Gastrocnemius medialis (tissue), 4 donors: ENCODE measurements around the gene DMRTA2. TPM values are rescaled to one million over a fixed set of nuclear protein-coding genes. Genes with fewer than 3 reads are reported as not detected.
A peak's percentile ranks its signal among the peaks of the same experiment; 100 is the strongest.

Experiments used
- ATAC-seq, 2 donors: fragments of 150-250 bp; one replicate each; pipeline ENCODE4 v1.9.1; 2016
- DNase-seq, 2 donors: peaks; one replicate each; pipeline ENCODE4 v3.0.0-alpha.2; 2019
- H3K27ac ChIP-seq, 4 donors: fragments of 200-600 bp; sonication (generic); 1 replicate in 1 of 4; 2 replicates in 3 of 4; pipeline ENCODE4 v1.5.1; 2016 to 2018; ENCODE audit warnings: mild to moderate bottlenecking in 2 of 4, moderate library complexity in 1 of 4
- H3K27me3 ChIP-seq, 3 donors: fragments of 200-600 bp; sonication (generic) in 2 of 3; 1 replicate in 1 of 3; 2 replicates in 2 of 3; pipeline versions ENCODE4 v1.5.1 to v1.6.0; 2016 to 2019; ENCODE audit warnings: mild to moderate bottlenecking in 1 of 3, moderate library complexity in 1 of 3
- H3K36me3 ChIP-seq, 2 donors: fragments of 200-600 bp; sonication (generic) in 1 of 2; one replicate each; pipeline ENCODE4 v1.5.1; 2017 to 2018
- H3K4me1 ChIP-seq, 2 donors: fragments of 200-600 bp; sonication (generic) in 1 of 2; one replicate each; pipeline ENCODE4 v1.5.1; 2016 to 2017; ENCODE audit warnings: mild to moderate bottlenecking in 2 of 2
- H3K4me3 ChIP-seq, 4 donors: fragments of 200-600 bp; sonication (generic) in 3 of 4; 1 replicate in 1 of 4; 2 replicates in 3 of 4; pipeline ENCODE4 v1.5.1; 2016 to 2019; ENCODE audit warnings: mild to moderate bottlenecking in 2 of 4
- H3K9me3 ChIP-seq, 3 donors: fragments of 200-600 bp; sonication (generic) in 2 of 3; 1 replicate in 1 of 3; 2 replicates in 2 of 3; pipeline ENCODE4 v1.5.1; 2016 to 2019
- POLR2A ChIP-seq, 2 donors: fragments of 450-650 bp; IDR thresholded peaks; one replicate each; pipeline ENCODE4 v1.6.1; 2017; ENCODE audit warnings: antibody characterized with exemption in 2 of 2, mild to moderate bottlenecking in 2 of 2, moderate library complexity in 2 of 2
- in situ Hi-C, 4 donors: fragments of 200-750 bp; cut with MboI; loops; one replicate each; pipeline versions ENCODE4 v1.15.0 to v1.8.0; 2017; ENCODE audit warnings: low sequenced_read_pairs in 4 of 4
- intact Hi-C: fragments of 100-400 bp; cut with DNase I; formaldehyde crosslinking; loops from one replicate; pipeline ENCODE4 v1.15.1; 2023; ENCODE audit warnings: low total_unique reads
- total RNA-seq, 4 donors: library from RNA; depleted of rRNA; stranded (reverse); fragments of >200 nt; gene quantifications; one replicate each; pipeline versions ENCODE4 v1.1.0 to v1.2.3, GENCODE V29; 2016
- TF ChIP-seq, protein P1 (sequence below), 5 experiments: fragments of 450-650 bp in 3 of 5; fragments of 200-600 bp in 2 of 5; sonication (generic) in 2 of 5; IDR thresholded peaks in 4 of 5; conservative IDR thresholded peaks in 1 of 5; 1 replicate in 4 of 5; 2 replicates in 1 of 5; pipeline ENCODE4 v1.5.1; 2016 to 2019; ENCODE audit warnings: antibody characterized with exemption in 5 of 5, mild to moderate bottlenecking in 3 of 5, moderate library complexity in 3 of 5

Gene DMRTA2
- total RNA-seq, 4 donors from 2014 or later = not detected

- Histone ChIP-seq H3K27me3 (peaks cover 88 to 94% (median 92%) of the 10 kb centered on the region in 3 donors), H3K9me3 (no peaks in the 10 kb centered on the region), H3K36me3 (no peaks in the 10 kb centered on the region), H3K27ac (no peak overlapping the region), H3K4me3 (peak overlapping the region in 1 of 4 donors; percentile 9), H3K4me1 (peaks cover 11 to 13% of the 10 kb centered on the region in 2 donors)
- TF ChIP-seq, protein P1, sequence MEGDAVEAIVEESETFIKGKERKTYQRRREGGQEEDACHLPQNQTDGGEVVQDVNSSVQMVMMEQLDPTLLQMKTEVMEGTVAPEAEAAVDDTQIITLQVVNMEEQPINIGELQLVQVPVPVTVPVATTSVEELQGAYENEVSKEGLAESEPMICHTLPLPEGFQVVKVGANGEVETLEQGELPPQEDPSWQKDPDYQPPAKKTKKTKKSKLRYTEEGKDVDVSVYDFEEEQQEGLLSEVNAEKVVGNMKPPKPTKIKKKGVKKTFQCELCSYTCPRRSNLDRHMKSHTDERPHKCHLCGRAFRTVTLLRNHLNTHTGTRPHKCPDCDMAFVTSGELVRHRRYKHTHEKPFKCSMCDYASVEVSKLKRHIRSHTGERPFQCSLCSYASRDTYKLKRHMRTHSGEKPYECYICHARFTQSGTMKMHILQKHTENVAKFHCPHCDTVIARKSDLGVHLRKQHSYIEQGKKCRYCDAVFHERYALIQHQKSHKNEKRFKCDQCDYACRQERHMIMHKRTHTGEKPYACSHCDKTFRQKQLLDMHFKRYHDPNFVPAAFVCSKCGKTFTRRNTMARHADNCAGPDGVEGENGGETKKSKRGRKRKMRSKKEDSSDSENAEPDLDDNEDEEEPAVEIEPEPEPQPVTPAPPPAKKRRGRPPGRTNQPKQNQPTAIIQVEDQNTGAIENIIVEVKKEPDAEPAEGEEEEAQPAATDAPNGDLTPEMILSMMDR (IDR thresholded peaks at IDR 0.05 in 4 of 5, conservative IDR thresholded peaks at IDR 0.05 in 1 of 5) = no peak
- no peak for TF ChIP-seq POLR2A (IDR thresholded peaks at IDR 0.05)
- in situ Hi-C loops = no loop called here
- DNase-seq = no peak
- intact Hi-C loops = no loop called here
- no peak for ATAC-seq
Measured at GRCh38 chr1:50417507-50417906, 5.7 kb downstream of the DMRTA2 start.

GRCh38 chr1:50416553-50417453, 6.4 kb downstream of the DMRTA2 start:
- in situ Hi-C loops (no loop called here), intact Hi-C loops (no loop called here)
- Histone ChIP-seq H3K27ac (no peak overlapping the region), H3K4me1 (peaks cover 11 to 13% of the 10 kb centered on the region in 2 donors), H3K4me3 (peak overlapping the region in 1 of 4 donors; percentile 9), H3K36me3 (no peaks in the 10 kb centered on the region), H3K27me3 (peaks cover 81 to 91% (median 88%) of the 10 kb centered on the region in 3 donors), H3K9me3 (no peaks in the 10 kb centered on the region)
- ATAC-seq = no peak
- no peak for TF ChIP-seq POLR2A (IDR thresholded peaks at IDR 0.05)
- TF ChIP-seq, protein P1 (IDR thresholded peaks at IDR 0.05 in 4 of 5, conservative IDR thresholded peaks at IDR 0.05 in 1 of 5) = no peak
- no peak for DNase-seq

- intact Hi-C loops = no loop called here
- Histone ChIP-seq H3K36me3 (no peaks in the 10 kb centered on the region), H3K4me1 (peaks cover 11 to 13% of the 10 kb centered on the region in 2 donors), H3K9me3 (no peaks in the 10 kb centered on the region), H3K27me3 (peaks cover 75 to 88% (median 82%) of the 10 kb centered on the region in 3 donors), H3K4me3 (no peak overlapping the region), H3K27ac (no peak overlapping the region)
- TF ChIP-seq, protein P1 (IDR thresholded peaks at IDR 0.05 in 4 of 5, conservative IDR thresholded peaks at IDR 0.05 in 1 of 5) = no peak
- no peak for TF ChIP-seq POLR2A (IDR thresholded peaks at IDR 0.05)
- in situ Hi-C loops = no loop called here
- ATAC-seq = no peak
- DNase-seq = no peak
Measured at GRCh38 chr1:50416150-50416527, 7.1 kb downstream of the DMRTA2 start.

DNA sequence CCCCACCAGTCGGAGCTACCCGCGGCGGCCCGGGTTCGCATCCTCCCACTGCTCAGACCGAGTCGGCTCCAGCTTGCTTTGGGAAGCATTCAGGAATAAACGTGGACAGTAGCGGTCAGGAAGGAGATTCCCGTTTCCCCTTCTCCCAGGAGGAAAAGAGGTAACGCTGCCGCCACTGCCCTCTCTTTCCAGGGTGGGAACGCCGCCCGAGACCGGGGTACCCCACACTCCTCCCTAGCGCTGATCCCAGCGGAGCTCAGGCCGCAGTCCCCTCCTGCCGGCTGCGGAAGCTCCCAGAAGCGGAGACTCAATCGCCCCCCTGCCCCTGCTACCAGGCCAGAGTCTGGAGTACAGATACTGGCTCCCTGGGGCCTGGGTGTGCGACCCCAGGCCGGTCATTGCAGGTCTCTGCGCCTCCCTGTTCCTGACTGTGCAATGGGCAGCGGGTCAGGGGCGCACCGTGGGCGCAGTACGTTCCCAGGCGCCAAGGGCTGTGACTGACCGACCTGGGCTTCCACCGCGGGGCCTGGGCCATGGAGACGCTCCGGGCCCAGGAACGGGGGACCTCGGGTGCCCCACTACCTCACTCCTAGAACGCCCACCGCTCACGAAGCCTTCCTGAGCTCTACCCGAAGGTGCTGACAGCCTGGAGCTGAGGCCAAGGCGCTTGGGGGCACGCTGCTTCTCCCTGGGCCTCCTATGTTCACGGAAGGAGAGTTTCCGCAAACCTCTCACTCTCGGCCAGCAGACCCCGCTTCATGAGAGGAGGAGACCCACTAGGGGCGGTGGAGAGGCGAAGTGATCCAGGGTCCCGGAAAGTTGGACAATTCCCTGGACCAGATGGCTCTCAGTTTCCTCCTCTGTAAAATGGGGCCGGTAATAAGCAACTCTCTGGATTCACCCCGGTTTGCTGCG, 7.8 kb downstream of the DMRTA2 start:
- H3K4me1 ChIP-seq = peaks cover 11 to 13% of the 10 kb centered on the region in 2 donors
- H3K9me3 ChIP-seq = no peaks in the 10 kb centered on the region
- H3K27ac ChIP-seq = no peak overlapping the region
- in situ Hi-C loops = no loop called here
- H3K36me3 ChIP-seq = no peaks in the 10 kb centered on the region
- H3K27me3 ChIP-seq = peaks cover 68 to 86% (median 75%) of the 10 kb centered on the region in 3 donors
- TF ChIP-seq, protein P1 (IDR thresholded peaks at IDR 0.05 in 4 of 5, conservative IDR thresholded peaks at IDR 0.05 in 1 of 5) = no peak
- no peak for TF ChIP-seq POLR2A (IDR thresholded peaks at IDR 0.05)
- DNase-seq (no peak), ATAC-seq (no peak)
- intact Hi-C loops = no loop called here
- no peak overlapping the region for H3K4me3 ChIP-seq
